Measurements from ENCODE around the gene LIAS. TPM values are rescaled to one million over a fixed set of nuclear protein-coding genes. Genes with fewer than 3 reads are reported as not detected.
A peak's percentile ranks its signal among the peaks of the same experiment; 100 is the strongest.

The LIAS gene
- total and polyA plus RNA-seq, 2 of the 13 experiments (the other 11 are each of a cell fraction or from before 2014, with no cell fraction given): 16.0 to 16.6 TPM

DNA sequence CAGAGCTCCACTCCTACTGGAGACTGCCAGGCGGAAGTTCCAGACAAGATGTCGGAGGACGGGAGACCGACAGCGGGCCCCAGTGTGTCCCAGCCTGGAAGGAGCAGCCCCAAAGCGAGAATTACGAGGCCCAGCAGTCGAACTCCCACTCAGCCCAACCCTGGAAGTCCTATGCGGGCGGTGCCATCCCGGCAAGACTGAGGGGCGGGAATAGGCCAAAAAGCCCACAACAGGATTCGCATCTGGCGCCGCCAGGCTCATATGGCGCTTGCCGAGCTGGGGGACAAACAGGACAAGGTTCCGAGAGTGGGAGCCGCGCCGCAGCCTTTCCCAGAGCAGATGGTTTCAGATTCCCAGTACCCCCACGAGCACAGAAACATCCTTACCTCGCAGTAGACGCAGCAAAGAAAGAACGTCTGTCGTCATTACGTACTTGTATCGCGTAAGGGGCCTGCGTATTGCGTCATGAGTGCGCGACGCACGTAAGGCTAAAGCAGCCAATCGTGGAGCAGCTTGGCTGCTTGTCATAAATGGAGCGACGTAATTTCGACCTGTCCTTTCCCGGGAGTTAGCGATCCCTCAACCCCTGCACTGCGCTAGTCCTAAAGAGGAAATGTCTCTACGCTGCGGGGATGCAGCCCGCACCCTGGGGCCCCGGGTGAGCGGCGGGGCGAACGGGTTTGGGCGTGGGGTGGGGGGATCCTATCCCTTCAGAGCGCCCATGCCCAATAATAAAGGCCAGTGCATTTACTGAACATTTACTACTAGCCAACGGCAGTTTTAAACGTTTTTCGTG is at the start of gene LIAS, which contains the start of gene RPL9 (continued):
- no peak for TF ChIP-seq FUBP1 (CRISPR knock-in tag; IDR thresholded peaks at IDR 0.05; ENCODE audit: borderline replicate concordance)
- peak; percentile 43; the same call in 1 of the 2 replicates for TF ChIP-seq FOXJ3 (CRISPR knock-in tag; IDR thresholded peaks at IDR 0.05; ENCODE audit: borderline replicate concordance)
- TF ChIP-seq, protein P1, sequence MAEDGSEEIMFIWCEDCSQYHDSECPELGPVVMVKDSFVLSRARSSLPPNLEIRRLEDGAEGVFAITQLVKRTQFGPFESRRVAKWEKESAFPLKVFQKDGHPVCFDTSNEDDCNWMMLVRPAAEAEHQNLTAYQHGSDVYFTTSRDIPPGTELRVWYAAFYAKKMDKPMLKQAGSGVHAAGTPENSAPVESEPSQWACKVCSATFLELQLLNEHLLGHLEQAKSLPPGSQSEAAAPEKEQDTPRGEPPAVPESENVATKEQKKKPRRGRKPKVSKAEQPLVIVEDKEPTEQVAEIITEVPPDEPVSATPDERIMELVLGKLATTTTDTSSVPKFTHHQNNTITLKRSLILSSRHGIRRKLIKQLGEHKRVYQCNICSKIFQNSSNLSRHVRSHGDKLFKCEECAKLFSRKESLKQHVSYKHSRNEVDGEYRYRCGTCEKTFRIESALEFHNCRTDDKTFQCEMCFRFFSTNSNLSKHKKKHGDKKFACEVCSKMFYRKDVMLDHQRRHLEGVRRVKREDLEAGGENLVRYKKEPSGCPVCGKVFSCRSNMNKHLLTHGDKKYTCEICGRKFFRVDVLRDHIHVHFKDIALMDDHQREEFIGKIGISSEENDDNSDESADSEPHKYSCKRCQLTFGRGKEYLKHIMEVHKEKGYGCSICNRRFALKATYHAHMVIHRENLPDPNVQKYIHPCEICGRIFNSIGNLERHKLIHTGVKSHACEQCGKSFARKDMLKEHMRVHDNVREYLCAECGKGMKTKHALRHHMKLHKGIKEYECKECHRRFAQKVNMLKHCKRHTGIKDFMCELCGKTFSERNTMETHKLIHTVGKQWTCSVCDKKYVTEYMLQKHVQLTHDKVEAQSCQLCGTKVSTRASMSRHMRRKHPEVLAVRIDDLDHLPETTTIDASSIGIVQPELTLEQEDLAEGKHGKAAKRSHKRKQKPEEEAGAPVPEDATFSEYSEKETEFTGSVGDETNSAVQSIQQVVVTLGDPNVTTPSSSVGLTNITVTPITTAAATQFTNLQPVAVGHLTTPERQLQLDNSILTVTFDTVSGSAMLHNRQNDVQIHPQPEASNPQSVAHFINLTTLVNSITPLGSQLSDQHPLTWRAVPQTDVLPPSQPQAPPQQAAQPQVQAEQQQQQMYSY (CRISPR knock-in tag; IDR thresholded peaks at IDR 0.05): peak; percentile 26; the same call in 1 of the 2 replicates
- TF ChIP-seq TSC22D2 (CRISPR knock-in tag; IDR thresholded peaks at IDR 0.05; ENCODE audit: borderline replicate concordance): no peak
- no peak for TF ChIP-seq ZNF672 (CRISPR knock-in tag; IDR thresholded peaks at IDR 0.05)
- TF ChIP-seq, protein P2, sequence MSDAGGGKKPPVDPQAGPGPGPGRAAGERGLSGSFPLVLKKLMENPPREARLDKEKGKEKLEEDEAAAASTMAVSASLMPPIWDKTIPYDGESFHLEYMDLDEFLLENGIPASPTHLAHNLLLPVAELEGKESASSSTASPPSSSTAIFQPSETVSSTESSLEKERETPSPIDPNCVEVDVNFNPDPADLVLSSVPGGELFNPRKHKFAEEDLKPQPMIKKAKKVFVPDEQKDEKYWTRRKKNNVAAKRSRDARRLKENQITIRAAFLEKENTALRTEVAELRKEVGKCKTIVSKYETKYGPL (CRISPR knock-in tag; IDR thresholded peaks at IDR 0.05): peak; percentile 18; the same call in 1 of the 2 replicates
- TF ChIP-seq ZNF44 (CRISPR knock-in tag; IDR thresholded peaks at IDR 0.05): peak; percentile 12; the same call in 1 of the 2 replicates
- TF ChIP-seq NFKB2 (CRISPR knock-in tag; IDR thresholded peaks at IDR 0.05; ENCODE audit: borderline replicate concordance): peak; percentile 89; the same call in 1 of the 2 replicates
- TF ChIP-seq DZIP1 (CRISPR knock-in tag; IDR thresholded peaks at IDR 0.05): peak; percentile 17; the same call in 1 of the 2 replicates
- no peak; the same call in 1 of the 2 replicates for TF ChIP-seq KLF6 (CRISPR knock-in tag; IDR thresholded peaks at IDR 0.05)
- TF ChIP-seq SAP130 (CRISPR knock-in tag; IDR thresholded peaks at IDR 0.05; ENCODE audit: low read depth): peak; percentile 93
- TF ChIP-seq, protein P3, sequence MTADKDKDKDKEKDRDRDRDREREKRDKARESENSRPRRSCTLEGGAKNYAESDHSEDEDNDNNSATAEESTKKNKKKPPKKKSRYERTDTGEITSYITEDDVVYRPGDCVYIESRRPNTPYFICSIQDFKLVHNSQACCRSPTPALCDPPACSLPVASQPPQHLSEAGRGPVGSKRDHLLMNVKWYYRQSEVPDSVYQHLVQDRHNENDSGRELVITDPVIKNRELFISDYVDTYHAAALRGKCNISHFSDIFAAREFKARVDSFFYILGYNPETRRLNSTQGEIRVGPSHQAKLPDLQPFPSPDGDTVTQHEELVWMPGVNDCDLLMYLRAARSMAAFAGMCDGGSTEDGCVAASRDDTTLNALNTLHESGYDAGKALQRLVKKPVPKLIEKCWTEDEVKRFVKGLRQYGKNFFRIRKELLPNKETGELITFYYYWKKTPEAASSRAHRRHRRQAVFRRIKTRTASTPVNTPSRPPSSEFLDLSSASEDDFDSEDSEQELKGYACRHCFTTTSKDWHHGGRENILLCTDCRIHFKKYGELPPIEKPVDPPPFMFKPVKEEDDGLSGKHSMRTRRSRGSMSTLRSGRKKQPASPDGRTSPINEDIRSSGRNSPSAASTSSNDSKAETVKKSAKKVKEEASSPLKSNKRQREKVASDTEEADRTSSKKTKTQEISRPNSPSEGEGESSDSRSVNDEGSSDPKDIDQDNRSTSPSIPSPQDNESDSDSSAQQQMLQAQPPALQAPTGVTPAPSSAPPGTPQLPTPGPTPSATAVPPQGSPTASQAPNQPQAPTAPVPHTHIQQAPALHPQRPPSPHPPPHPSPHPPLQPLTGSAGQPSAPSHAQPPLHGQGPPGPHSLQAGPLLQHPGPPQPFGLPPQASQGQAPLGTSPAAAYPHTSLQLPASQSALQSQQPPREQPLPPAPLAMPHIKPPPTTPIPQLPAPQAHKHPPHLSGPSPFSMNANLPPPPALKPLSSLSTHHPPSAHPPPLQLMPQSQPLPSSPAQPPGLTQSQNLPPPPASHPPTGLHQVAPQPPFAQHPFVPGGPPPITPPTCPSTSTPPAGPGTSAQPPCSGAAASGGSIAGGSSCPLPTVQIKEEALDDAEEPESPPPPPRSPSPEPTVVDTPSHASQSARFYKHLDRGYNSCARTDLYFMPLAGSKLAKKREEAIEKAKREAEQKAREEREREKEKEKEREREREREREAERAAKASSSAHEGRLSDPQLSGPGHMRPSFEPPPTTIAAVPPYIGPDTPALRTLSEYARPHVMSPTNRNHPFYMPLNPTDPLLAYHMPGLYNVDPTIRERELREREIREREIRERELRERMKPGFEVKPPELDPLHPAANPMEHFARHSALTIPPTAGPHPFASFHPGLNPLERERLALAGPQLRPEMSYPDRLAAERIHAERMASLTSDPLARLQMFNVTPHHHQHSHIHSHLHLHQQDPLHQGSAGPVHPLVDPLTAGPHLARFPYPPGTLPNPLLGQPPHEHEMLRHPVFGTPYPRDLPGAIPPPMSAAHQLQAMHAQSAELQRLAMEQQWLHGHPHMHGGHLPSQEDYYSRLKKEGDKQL (CRISPR knock-in tag; IDR thresholded peaks at IDR 0.05; ENCODE audit: low read depth): no peak
- no peak; the same call in 1 of the 2 replicates for TF ChIP-seq SNAPC2 (CRISPR knock-in tag; IDR thresholded peaks at IDR 0.05)

Data from HepG2 (cell line).